Heart left ventricle (tissue), 13 donors: ENCODE data around the gene MOV10.

Experiments used
- CTCF ChIP-seq, 12 donors: fragments of 200-600 bp; sonication (generic) in 4 of 12; IDR thresholded peaks; one replicate each; pipeline versions ENCODE4 v1.5.0 to v1.8.0; 2018 to 2022; ENCODE audit warnings: antibody characterized with exemption in 12 of 12, mild to moderate bottlenecking in 5 of 12
- POLR2A ChIP-seq, 2 donors: fragments of 450-650 bp; IDR thresholded peaks; one replicate each; pipeline ENCODE4 v1.6.1; 2017; ENCODE audit warnings: antibody characterized with exemption in 2 of 2, mild to moderate bottlenecking in 2 of 2, moderate library complexity in 2 of 2
- donor health status: ischemic (EF 13 %, LVEDD 7.1; RV severe dilation, severe dysfunction).
- donor health status: DM: no; HTN: yes; CAD: no.
- donor health status: DM: no; HTN: no; CAD: no.
- donor health status: ischemic (EF 25% LVEDD 6.9; RV normal size, moderate dysfunction).
- donor health status: ischemic (EF 25% LVEDD 5.7; RV mildly dilated, moderate dysfunction).
- donor health status: ischemic (EF 35%, LVEDD 5.7; RV mildly dilated, moderate dysfunction).
- donor health status: nonischemic (EF 11% LVEDD 7.7; RV severe dilation, severe dysfunction).
- donor health status: DM: yes; HTN: yes; CAD: no.
- donor health status: PGD.
- donor health status: ischemic (EF 29% LVEDD 5.4; RV normal size, mild dysfunction).
- donor health status: nonischemic (EF 23%, LVEDD 6.1; RV moderate dilation, normal function).

DNA sequence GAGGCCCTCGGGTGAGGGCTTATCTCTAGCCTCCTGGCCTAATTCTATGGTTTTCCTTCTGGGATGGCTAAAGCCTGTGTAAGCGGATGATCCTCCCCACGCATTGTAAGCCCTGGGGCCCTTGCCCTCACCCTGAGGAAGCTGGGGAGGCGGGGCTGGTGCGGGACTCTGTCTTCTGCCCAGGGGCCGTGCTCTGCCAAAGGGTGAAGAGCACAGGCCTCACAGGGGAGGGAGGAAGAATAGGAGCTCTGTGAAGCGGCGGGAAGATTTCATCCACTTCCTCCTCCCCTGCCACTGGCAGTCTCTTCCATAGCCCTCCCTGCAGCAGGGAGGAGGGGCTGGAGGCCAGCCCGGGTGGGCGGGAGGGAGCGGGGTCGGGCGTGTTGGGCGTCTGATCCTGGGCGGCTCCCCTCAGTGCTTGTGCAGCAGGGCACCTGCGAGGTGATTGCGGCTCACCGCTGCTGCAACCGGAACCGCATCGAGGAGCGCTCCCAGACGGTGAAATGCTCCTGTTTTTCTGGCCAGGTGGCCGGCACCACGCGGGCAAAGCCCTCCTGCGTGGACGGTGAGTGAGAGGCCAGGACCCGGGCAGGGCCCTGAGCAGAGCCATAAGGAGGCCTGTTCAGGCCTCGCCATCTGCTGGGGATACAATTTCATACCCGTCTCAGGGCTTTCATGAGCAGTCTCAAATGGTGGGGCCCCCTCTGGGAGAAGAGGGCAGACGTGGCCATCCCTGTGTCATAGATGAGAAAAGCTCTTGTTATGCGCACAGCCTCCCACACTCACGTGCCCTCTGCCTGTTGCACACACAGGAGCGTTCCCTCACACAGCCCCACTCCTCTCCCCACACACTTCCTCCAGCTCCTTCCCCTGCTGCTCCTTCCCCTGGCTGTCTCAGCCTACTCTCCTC is 48.4 kb downstream of the MOV10 start:
- TF ChIP-seq CTCF (IDR thresholded peaks at IDR 0.05) (no peak), POLR2A (IDR thresholded peaks at IDR 0.05) (no peak)
